PC-9 (cell line): ENCODE data around the gene DISC1.

Experiments
- CTCF ChIP-seq: fragments of 200-600 bp; sonication (generic); conservative IDR thresholded peaks from 2 replicates; pipeline ENCODE4 v1.6.1; 2017; ENCODE audit warnings: mixed run types, antibody characterized with exemption, mild to moderate bottlenecking, moderate library complexity
- EZH2 ChIP-seq: fragments of 200-600 bp; sonication (generic); IDR thresholded peaks from 2 replicates; pipeline ENCODE4 v1.8.0; 2017; ENCODE audit warnings: antibody characterized with exemption, low read depth

GRCh38 chr1:231862611-231863010 lies 236.0 kb downstream of the DISC1 start:
- TF ChIP-seq CTCF = no peak
- TF ChIP-seq EZH2 = no peak
